GM21717 (cell line): ENCODE measurements around the gene OR2F2.

Experiments
- ATAC-seq: cut with Tn5 transposase; IDR thresholded peaks from one replicate; pipeline ENCODE4 v1.9.1; 2021; ENCODE audit warnings: mild to moderate bottlenecking, moderate library complexity; ENCODE audit not compliant: unreplicated experiment

The OR2F2 gene

GRCh38 chr7:143975617-143976016 lies 40.6 kb downstream of the OR2F2 start:
- ATAC-seq, result no peak

- ATAC-seq, result no peak
Measured at GRCh38 chr7:143978585-143978984, 43.6 kb downstream of the OR2F2 start.

GRCh38 chr7:143979359-143979758 lies 44.3 kb downstream of the OR2F2 start:
- no peak for ATAC-seq

GRCh38 chr7:143979998-143980397 lies 45.0 kb downstream of the OR2F2 start:
- no peak for ATAC-seq

- no peak for ATAC-seq
Measured at GRCh38 chr7:143980746-143981510, 45.9 kb downstream of the OR2F2 start.

- no peak for ATAC-seq
Measured at GRCh38 chr7:143983960-143984359, 48.9 kb downstream of the OR2F2 start.
